PC-9 (cell line): ENCODE data around the gene GABRR1. TPM values are rescaled to one million over a fixed set of nuclear protein-coding genes. Genes with fewer than 3 reads are reported as not detected.
A peak's percentile ranks its signal among the peaks of the same experiment; 100 is the strongest.

Source experiments
- BruUV-seq: library from RNA; stranded (reverse); fragments of 400-500 nt; replicated peaks from 2 replicates; lab custom pipeline; 2021; lab: Mats Ljungman, UMichigan
- CTCF ChIA-PET: fragments of 300-600 bp; sonication (Branson Sonifier 250); formaldehyde crosslinking; loops from one replicate; lab custom pipeline; 2022; ENCODE audit warnings: antibody characterized with exemption; lab: Charles Lee
- POLR2A ChIA-PET: fragments of 300-600 bp; sonication (Branson Sonifier 250); formaldehyde crosslinking; loops from one replicate; lab custom pipeline; 2022; ENCODE audit warnings: antibody characterized with exemption; ENCODE audit not compliant: unreplicated experiment; lab: Charles Lee
- DNase-seq, 2 experiments: peaks; one replicate each; pipeline versions ENCODE4 v3.0.0 to v3.0.0-alpha.2; 2015 to 2022; ENCODE audit warnings: mixed read lengths in 1 of 2
- H2AFZ ChIP-seq: fragments of 200-600 bp; sonication (generic); 2 replicates; pipeline ENCODE4 v1.8.1; 2017; ENCODE audit warnings: antibody characterized with exemption
- H3F3A ChIP-seq: fragments of 200-600 bp; sonication (generic); 2 replicates; pipeline ENCODE4 v1.8.1; 2017; ENCODE audit warnings: antibody characterized with exemption, mild to moderate bottlenecking, low read depth; ENCODE audit not compliant: insufficient read depth
- H3K27ac ChIP-seq: fragments of 200-600 bp; sonication (generic); 2 replicates; pipeline ENCODE4 v1.6.1; 2016; ENCODE audit warnings: mixed run types
- H3K27me3 ChIP-seq: fragments of 200-600 bp; sonication (generic); 2 replicates; pipeline ENCODE4 v1.6.1; 2016; ENCODE audit warnings: low read depth, mixed run types; ENCODE audit not compliant: insufficient read depth
- H3K36me3 ChIP-seq: fragments of 200-600 bp; sonication (generic); 2 replicates; pipeline ENCODE4 v1.6.1; 2016; ENCODE audit warnings: low read depth, mixed run types
- H3K4me1 ChIP-seq: fragments of 200-600 bp; sonication (generic); replicated peaks from 2 replicates; pipeline ENCODE4 v1.6.1; 2016; ENCODE audit warnings: mixed run types; ENCODE audit not compliant: insufficient read depth
- H3K4me2 ChIP-seq: fragments of 200-600 bp; sonication (generic); 2 replicates; pipeline ENCODE4 v1.6.1; 2017; ENCODE audit warnings: mixed run types
- H3K4me3 ChIP-seq: fragments of 200-600 bp; sonication (generic); 2 replicates; pipeline ENCODE4 v1.6.1; 2016; ENCODE audit warnings: mixed run types
- H3K79me2 ChIP-seq: fragments of 200-600 bp; sonication (generic); 2 replicates; pipeline ENCODE4 v1.6.1; 2017; ENCODE audit warnings: low read depth, mixed run types
- H3K9me2 ChIP-seq: fragments of 200-600 bp; sonication (generic); 2 replicates; pipeline ENCODE4 v1.8.1; 2017; ENCODE audit warnings: mild to moderate bottlenecking; ENCODE audit not compliant: insufficient read depth
- H3K9me3 ChIP-seq: fragments of 200-600 bp; sonication (generic); 2 replicates; pipeline ENCODE4 v1.8.1; 2016; ENCODE audit warnings: low read depth; ENCODE audit not compliant: insufficient read depth
- H4K20me1 ChIP-seq: fragments of 200-600 bp; sonication (generic); 2 replicates; pipeline ENCODE4 v1.8.1; 2017; ENCODE audit not compliant: insufficient read depth
- EZH2 ChIP-seq: fragments of 200-600 bp; sonication (generic); IDR thresholded peaks from 2 replicates; pipeline ENCODE4 v1.8.0; 2017; ENCODE audit warnings: antibody characterized with exemption, low read depth
- intact Hi-C: fragments of 100-400 bp; cut with micrococcal nuclease; formaldehyde crosslinking; loops from one replicate; pipeline ENCODE4 v1.10.0; 2022; ENCODE audit not compliant: unreplicated experiment
- total RNA-seq: library from RNA; stranded (reverse); gene quantifications from 2 replicates; pipeline ENCODE4 v1.2.3, GENCODE V29; 2021
- TF ChIP-seq, protein P1 (sequence below): fragments of 200-600 bp; sonication (generic); conservative IDR thresholded peaks from 2 replicates; pipeline ENCODE4 v1.6.1; 2017; ENCODE audit warnings: mixed run types, antibody characterized with exemption, mild to moderate bottlenecking, moderate library complexity

The GABRR1 gene
- total RNA-seq, 1 experiment from 2014 or later = not detected

DNA sequence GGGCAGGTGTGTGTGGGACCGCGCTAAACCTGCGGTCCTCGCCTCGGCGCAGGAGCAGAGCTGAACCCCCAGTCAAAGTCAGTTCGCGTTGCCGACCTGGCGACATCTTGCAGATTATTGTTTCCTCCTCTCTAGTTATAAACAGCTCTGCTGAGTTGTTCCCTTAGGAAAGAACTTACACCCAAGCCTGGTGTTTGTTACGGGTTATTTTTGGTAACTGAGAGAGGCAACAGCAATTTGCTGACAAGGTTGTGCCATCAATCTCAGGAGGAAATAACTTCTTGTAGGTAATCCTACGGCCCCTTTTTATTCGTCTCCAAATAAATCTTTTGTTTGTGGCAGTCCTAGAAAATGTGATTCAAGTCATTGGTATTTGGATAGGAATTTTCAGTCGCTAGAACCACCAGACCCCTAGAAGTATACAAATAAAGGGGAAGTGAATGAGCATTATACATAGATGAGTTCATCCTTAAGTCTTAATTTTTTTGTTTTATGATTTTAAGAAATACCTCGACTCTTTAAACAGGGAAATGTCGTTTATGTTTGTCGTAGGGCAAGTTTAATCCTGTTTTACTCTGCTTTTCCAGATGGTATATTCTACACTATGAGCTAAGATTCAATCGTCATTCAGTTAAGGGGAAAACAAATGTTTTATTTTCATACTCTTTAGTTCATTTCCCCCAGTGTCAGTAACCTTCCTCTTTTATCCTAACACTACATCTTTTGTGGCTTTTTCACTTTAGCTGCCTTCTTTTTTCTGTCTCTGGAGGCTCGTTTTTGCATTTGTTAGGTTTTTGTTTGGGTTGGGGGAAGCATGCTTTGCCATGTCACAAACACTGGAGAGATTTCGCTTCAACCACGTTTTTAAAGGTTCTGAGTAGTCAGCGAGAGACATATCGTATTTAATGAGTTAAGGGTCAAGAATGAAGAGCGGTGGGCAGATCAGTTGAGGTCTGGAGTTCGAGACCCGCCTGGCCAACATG, 70.1 kb downstream of the GABRR1 start:
- Histone ChIP-seq H3K4me3 (peak overlapping the region; percentile 80), H3K27me3 (no peaks in the 10 kb centered on the region), H3K36me3 (peaks cover 9% of the 10 kb centered on the region; the same call in 1 of the 2 replicates), H3F3A (peaks cover 10% of the 10 kb centered on the region), H3K4me1 (peaks cover 31% of the 10 kb centered on the region; the same call in 1 of the 2 replicates), H3K27ac (peak overlapping the region; percentile 85), H3K79me2 (peaks cover 47% of the 10 kb centered on the region), H3K4me2 (peak overlapping the region; percentile 94), H2AFZ (peak overlapping the region; percentile 93), H4K20me1 (no peaks in the 10 kb centered on the region), H3K9me2 (no peaks in the 10 kb centered on the region), H3K9me3 (no peaks in the 10 kb centered on the region)
- BruUV-seq = TSS peak; percentile 42
- intact Hi-C loops = loop anchor here (2.0 kb wide), 2 partner anchors 66 to 152 kb away; partner anchors contain the start of gene PNRC1
- DNase-seq = peak; percentile 45 to 79
- ChIA-PET POLR2A (interaction anchor here (0.7 to 1.1 kb wide), 4 partner anchors 34 to 206 kb away, joined by 3 to 25 read pairs (median 5); partner anchors contain the start of genes PNRC1 and UBE2J1), CTCF (interaction anchor here (0.6 kb wide), 1 partner anchor 8 kb away, joined by 4 read pairs; no protein-coding TSS in a partner anchor)
- TF ChIP-seq, protein P1, sequence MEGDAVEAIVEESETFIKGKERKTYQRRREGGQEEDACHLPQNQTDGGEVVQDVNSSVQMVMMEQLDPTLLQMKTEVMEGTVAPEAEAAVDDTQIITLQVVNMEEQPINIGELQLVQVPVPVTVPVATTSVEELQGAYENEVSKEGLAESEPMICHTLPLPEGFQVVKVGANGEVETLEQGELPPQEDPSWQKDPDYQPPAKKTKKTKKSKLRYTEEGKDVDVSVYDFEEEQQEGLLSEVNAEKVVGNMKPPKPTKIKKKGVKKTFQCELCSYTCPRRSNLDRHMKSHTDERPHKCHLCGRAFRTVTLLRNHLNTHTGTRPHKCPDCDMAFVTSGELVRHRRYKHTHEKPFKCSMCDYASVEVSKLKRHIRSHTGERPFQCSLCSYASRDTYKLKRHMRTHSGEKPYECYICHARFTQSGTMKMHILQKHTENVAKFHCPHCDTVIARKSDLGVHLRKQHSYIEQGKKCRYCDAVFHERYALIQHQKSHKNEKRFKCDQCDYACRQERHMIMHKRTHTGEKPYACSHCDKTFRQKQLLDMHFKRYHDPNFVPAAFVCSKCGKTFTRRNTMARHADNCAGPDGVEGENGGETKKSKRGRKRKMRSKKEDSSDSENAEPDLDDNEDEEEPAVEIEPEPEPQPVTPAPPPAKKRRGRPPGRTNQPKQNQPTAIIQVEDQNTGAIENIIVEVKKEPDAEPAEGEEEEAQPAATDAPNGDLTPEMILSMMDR = no peak
- TF ChIP-seq EZH2 = no peak

DNA sequence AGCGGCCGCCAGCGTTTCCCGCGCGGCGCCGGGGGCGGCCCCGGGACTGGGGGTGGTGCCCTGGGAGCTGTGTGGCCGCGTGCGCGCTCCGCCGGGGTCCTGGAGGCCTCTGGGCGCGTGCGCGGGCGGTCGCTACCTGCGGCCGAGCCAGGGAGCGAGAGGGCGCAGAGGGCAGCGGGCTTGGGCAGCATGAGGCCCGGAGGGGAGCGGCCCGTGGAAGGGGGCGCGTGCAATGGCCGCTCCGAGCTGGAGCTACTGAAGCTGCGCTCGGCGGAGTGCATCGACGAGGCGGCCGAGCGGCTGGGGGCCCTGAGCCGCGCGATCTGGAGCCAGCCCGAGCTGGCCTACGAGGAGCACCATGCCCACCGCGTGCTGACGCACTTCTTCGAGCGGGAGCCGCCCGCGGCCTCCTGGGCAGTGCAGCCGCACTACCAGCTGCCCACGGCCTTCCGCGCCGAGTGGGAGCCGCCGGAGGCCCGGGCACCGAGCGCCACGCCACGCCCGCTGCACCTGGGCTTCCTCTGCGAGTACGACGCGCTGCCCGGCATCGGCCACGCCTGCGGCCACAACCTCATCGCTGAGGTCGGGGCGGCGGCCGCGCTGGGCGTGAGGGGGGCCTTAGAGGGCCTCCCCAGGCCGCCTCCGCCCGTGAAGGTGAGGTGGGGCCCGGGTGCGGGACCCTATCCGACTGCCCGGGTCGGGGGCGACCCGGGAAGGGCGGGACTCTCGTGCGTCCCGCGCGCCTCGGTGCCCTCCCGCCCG, 71.0 kb downstream of the GABRR1 start, which contains the start of gene PM20D2:
TSS of gene PM20D2 (plus strand) at position 100 of the 762 bp plus-strand sequence. CDS start at position 190, 90 bp downstream.
- CTCF ChIA-PET = interaction anchor here (0.6 kb wide), 2 partner anchors 8 to 38 kb away, joined by 4 read pairs; no protein-coding TSS in a partner anchor
- Histone ChIP-seq H3K4me3 (peak within 1 kb of the TSS; percentile 80), H3K4me2 (peak within 1 kb of the TSS; percentile 94), H3F3A (peaks cover 10% of the 10 kb centered on the region), H2AFZ (peak within 1 kb of the TSS; percentile 93), H3K9me2 (no peaks in the 10 kb centered on the region), H3K9me3 (no peaks in the 10 kb centered on the region), H3K27me3 (no peaks in the 10 kb centered on the region), H3K27ac (peak within 1 kb of the TSS; percentile 85), H3K36me3 (peaks cover 9% of the 10 kb centered on the region; the same call in 1 of the 2 replicates), H3K79me2 (peaks cover 38% of the 10 kb centered on the region), H3K4me1 (peaks cover 31% of the 10 kb centered on the region; the same call in 1 of the 2 replicates), H4K20me1 (no peaks in the 10 kb centered on the region)
- intact Hi-C loops = loop anchor here (2.0 kb wide), 2 partner anchors 65 to 153 kb away; partner anchors contain the start of gene PNRC1
- peak in 1 of 2 experiments; percentile 76 for DNase-seq
- POLR2A ChIA-PET = interaction anchor here (0.6 to 0.7 kb wide), 2 partner anchors 67 to 166 kb away, joined by 3 to 5 read pairs; no protein-coding TSS in a partner anchor
- TSS peak; percentile 40 for BruUV-seq
- TF ChIP-seq, protein P1 = no peak
- TF ChIP-seq EZH2 = no peak
